NCI-H2227 treated with DMSO at 0.1 percent for 48 hours (cell line): ENCODE results near the gene MN1.

Experiments used
- DNase-seq: peaks from one replicate; lab custom pipeline; 2025; lab: John Stamatoyannopoulos, UW

Gene MN1

GRCh38 chr22:27799015-27799826, 2.3 kb downstream of the MN1 start:
- DNase-seq: no peak

GRCh38 chr22:27798511-27799014, 3.0 kb downstream of the MN1 start:
- DNase-seq: no peak

- no peak for DNase-seq
Observed at GRCh38 chr22:27797520-27798391, 3.8 kb downstream of the MN1 start.

GRCh38 chr22:27796829-27797519, 4.6 kb downstream of the MN1 start:
- DNase-seq: no peak

- no peak for DNase-seq
Observed at GRCh38 chr22:27795696-27796517, 5.6 kb downstream of the MN1 start.

- DNase-seq: no peak
Observed at GRCh38 chr22:27795053-27795452, 6.5 kb downstream of the MN1 start.

- no peak for DNase-seq
Observed at GRCh38 chr22:27794226-27794625, 7.3 kb downstream of the MN1 start.

GRCh38 chr22:27793576-27793975, 8.0 kb downstream of the MN1 start:
- DNase-seq: no peak

- DNase-seq: no peak
Observed at GRCh38 chr22:27792452-27793161, 8.9 kb downstream of the MN1 start.

- DNase-seq: no peak
Observed at GRCh38 chr22:27791859-27792241, 9.7 kb downstream of the MN1 start.

GRCh38 chr22:27791159-27791858, 10.2 kb downstream of the MN1 start:
- DNase-seq: no peak

GRCh38 chr22:27790376-27791158, 11.0 kb downstream of the MN1 start:
- no peak for DNase-seq

GRCh38 chr22:27788500-27789288, 12.9 kb downstream of the MN1 start:
- no peak for DNase-seq

GRCh38 chr22:27786965-27787364, 14.6 kb downstream of the MN1 start:
- DNase-seq: no peak

GRCh38 chr22:27786291-27786932, 15.1 kb downstream of the MN1 start:
- DNase-seq: no peak

- no peak for DNase-seq
Observed at GRCh38 chr22:27785831-27786230, 15.7 kb downstream of the MN1 start.

- DNase-seq: no peak
Observed at GRCh38 chr22:27784120-27784475, 17.5 kb downstream of the MN1 start.

- DNase-seq: no peak
Observed at GRCh38 chr22:27783436-27784119, 18.0 kb downstream of the MN1 start.
